Measurements from ENCODE around the gene OR51B6. TPM values are rescaled to one million over a fixed set of nuclear protein-coding genes. Genes with fewer than 3 reads are reported as not detected.
"Not testable (repeated sequence)": the region's sequence is repeated elsewhere in the genome, so short reads cannot be mapped to it uniquely, and the experiment has no call there.

The OR51B6 gene
- polyA plus RNA-seq = not detected
- long read RNA-seq, donor 1 = 0 reads
- long read RNA-seq, donor 2 = 0 reads
- long read RNA-seq, donor 3 = 0 reads
- long read RNA-seq, donor 4 = 0 reads
- long read RNA-seq, donor 5 = 0 reads
- long read RNA-seq, donor 6 = 0 reads
- long read RNA-seq, donor 7 = 0 reads
- long read RNA-seq, donor 8 = 0 reads
- long read RNA-seq, donor 9 = 0 reads
- long read RNA-seq, donor 10 = 0 reads

GRCh38 chr11:5351208-5351607, at the start of gene OR51B6:
Gene OR51B6, plus strand, starts transcription at chr11:5351508. Its CDS starts 0 bp downstream, at chr11:5351508.
- Histone ChIP-seq H3K4me1 (ENCODE audit: control insufficient read depth in 3 of 3, insufficient read depth in 2 of 3, low read depth in 1 of 3, low read length in 2 of 3) (no peaks in the 10 kb centered on the region), H3K27me3 (ENCODE audit: control insufficient read depth in 3 of 3, insufficient read depth in 3 of 3, low read length in 3 of 3) (no peaks in the 10 kb centered on the region), H3K36me3 (ENCODE audit: control insufficient read depth in 3 of 3, insufficient read depth in 2 of 3, low read depth in 1 of 3, low read length in 3 of 3) (no peaks in the 10 kb centered on the region), H3K27ac (ENCODE audit: low read depth in 1 of 3, low read length in 2 of 3) (no peak within 1 kb of the TSS), H3K9me3 (ENCODE audit: control insufficient read depth in 2 of 2, insufficient read depth in 1 of 2, low read depth in 1 of 2, low read length in 1 of 2) (no peaks in the 10 kb centered on the region), H3K4me3 (ENCODE audit: low read depth in 1 of 3, low read length in 3 of 3) (no peak within 1 kb of the TSS)
- no peak for DNase-seq
- no peak for FAIRE-seq
- WGBS, 3 donors = 31 to 44% (median 43%) methylated on average over 1 of the region's 1 CpG

- WGBS, 3 donors = 86 to 90% (median 89%) methylated on average over 2 of the region's 2 CpGs
- Histone ChIP-seq H3K36me3 (ENCODE audit: control insufficient read depth in 3 of 3, insufficient read depth in 2 of 3, low read depth in 1 of 3, low read length in 3 of 3) (no peaks in the 10 kb centered on the region), H3K27ac (ENCODE audit: low read depth in 1 of 3, low read length in 2 of 3) (no peak within 1 kb of the TSS), H3K4me3 (ENCODE audit: low read depth in 1 of 3, low read length in 3 of 3) (no peak within 1 kb of the TSS), H3K27me3 (ENCODE audit: control insufficient read depth in 3 of 3, insufficient read depth in 3 of 3, low read length in 3 of 3) (no peaks in the 10 kb centered on the region), H3K9me3 (ENCODE audit: control insufficient read depth in 2 of 2, insufficient read depth in 1 of 2, low read depth in 1 of 2, low read length in 1 of 2) (no peaks in the 10 kb centered on the region), H3K4me1 (ENCODE audit: control insufficient read depth in 3 of 3, insufficient read depth in 2 of 3, low read depth in 1 of 3, low read length in 2 of 3) (no peaks in the 10 kb centered on the region)
- no peak for DNase-seq
- FAIRE-seq = no peak
Observed at GRCh38 chr11:5301846-5302245, 49.5 kb upstream of the OR51B6 start, which contains the start of gene OR51B4. Gene OR51B4, minus strand, starts transcription at chr11:5301946. Its CDS starts 0 bp downstream, at chr11:5301946.

DNA sequence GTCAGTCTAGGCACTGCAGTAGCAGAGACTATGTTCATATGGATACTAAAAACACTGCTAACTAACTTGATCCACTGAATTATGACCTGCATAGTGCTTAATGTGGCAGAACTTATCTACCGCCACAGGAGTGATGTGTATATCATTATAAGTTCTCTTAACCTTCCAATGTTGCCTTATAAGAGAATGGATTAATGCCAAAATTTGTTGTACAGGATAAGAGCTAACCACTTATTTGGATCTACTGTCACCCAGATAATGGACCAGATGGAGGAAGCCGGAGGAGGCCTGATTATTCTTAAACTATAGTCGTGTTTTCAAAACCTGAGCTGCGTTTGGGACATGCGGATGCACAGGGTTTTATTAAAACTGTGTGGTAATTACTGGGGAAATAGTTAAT, 47.7 kb upstream of the OR51B6 start:
- no peak for FAIRE-seq
- Histone ChIP-seq H3K9me3 (ENCODE audit: control insufficient read depth in 2 of 2, insufficient read depth in 1 of 2, low read depth in 1 of 2, low read length in 1 of 2) (no peaks in the 10 kb centered on the region), H3K27ac (ENCODE audit: low read depth in 1 of 3, low read length in 2 of 3) (no peak overlapping the region), H3K36me3 (ENCODE audit: control insufficient read depth in 3 of 3, insufficient read depth in 2 of 3, low read depth in 1 of 3, low read length in 3 of 3) (no peaks in the 10 kb centered on the region), H3K27me3 (ENCODE audit: control insufficient read depth in 3 of 3, insufficient read depth in 3 of 3, low read length in 3 of 3) (no peaks in the 10 kb centered on the region), H3K4me1 (ENCODE audit: control insufficient read depth in 3 of 3, insufficient read depth in 2 of 3, low read depth in 1 of 3, low read length in 2 of 3) (no peaks in the 10 kb centered on the region), H3K4me3 (ENCODE audit: low read depth in 1 of 3, low read length in 3 of 3) (no peak overlapping the region)
- 75 to 86% (median 75%) methylated on average over 5 of the region's 5 CpGs for WGBS, 3 donors
- no peak for DNase-seq

DNA sequence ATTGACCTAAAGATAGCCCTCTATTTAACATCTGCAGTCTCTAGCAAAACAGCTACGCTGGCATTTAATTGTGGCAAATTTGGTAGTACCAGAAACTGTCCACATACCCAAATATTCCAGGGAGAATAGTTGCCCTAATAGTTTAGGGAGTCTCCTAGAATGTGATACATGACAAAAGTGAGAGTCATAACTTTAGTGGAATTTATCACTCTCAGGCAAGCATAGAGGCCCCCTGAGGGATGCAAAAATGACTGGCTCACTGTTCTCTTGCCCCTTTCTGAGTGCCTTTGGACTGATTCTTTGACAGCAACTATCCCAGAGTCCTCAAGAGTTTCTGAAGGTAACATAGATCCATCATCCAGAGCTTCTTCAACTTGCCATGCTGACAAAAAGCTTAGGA, 47.3 kb upstream of the OR51B6 start:
- whole genome bisulfite sequencing, 3 donors = 40 to 89% (median 86%) methylated on average over 1 of the region's 1 CpG
- Histone ChIP-seq H3K27ac (ENCODE audit: low read depth in 1 of 3, low read length in 2 of 3) (no peak overlapping the region), H3K4me1 (ENCODE audit: control insufficient read depth in 3 of 3, insufficient read depth in 2 of 3, low read depth in 1 of 3, low read length in 2 of 3) (no peaks in the 10 kb centered on the region), H3K36me3 (ENCODE audit: control insufficient read depth in 3 of 3, insufficient read depth in 2 of 3, low read depth in 1 of 3, low read length in 3 of 3) (no peaks in the 10 kb centered on the region), H3K4me3 (ENCODE audit: low read depth in 1 of 3, low read length in 3 of 3) (no peak overlapping the region), H3K9me3 (ENCODE audit: control insufficient read depth in 2 of 2, insufficient read depth in 1 of 2, low read depth in 1 of 2, low read length in 1 of 2) (no peaks in the 10 kb centered on the region), H3K27me3 (ENCODE audit: control insufficient read depth in 3 of 3, insufficient read depth in 3 of 3, low read length in 3 of 3) (no peaks in the 10 kb centered on the region)
- FAIRE-seq (no peak), DNase-seq (no peak)

GRCh38 chr11:5307256-5308019, 43.9 kb upstream of the OR51B6 start:
- Histone ChIP-seq H3K27ac (ENCODE audit: low read depth in 1 of 3, low read length in 2 of 3) (no peak overlapping the region), H3K27me3 (ENCODE audit: control insufficient read depth in 3 of 3, insufficient read depth in 3 of 3, low read length in 3 of 3) (no peaks in the 10 kb centered on the region), H3K4me3 (ENCODE audit: low read depth in 1 of 3, low read length in 3 of 3) (no peak overlapping the region), H3K9me3 (ENCODE audit: control insufficient read depth in 2 of 2, insufficient read depth in 1 of 2, low read depth in 1 of 2, low read length in 1 of 2) (no peaks in the 10 kb centered on the region), H3K36me3 (ENCODE audit: control insufficient read depth in 3 of 3, insufficient read depth in 2 of 3, low read depth in 1 of 3, low read length in 3 of 3) (no peaks in the 10 kb centered on the region), H3K4me1 (ENCODE audit: control insufficient read depth in 3 of 3, insufficient read depth in 2 of 3, low read depth in 1 of 3, low read length in 2 of 3) (no peaks in the 10 kb centered on the region)
- FAIRE-seq = no peak
- WGBS, 3 donors = 14 to 59% (median 32%) methylated on average over 2 of the region's 2 CpGs
- DNase-seq = no peak

DNA sequence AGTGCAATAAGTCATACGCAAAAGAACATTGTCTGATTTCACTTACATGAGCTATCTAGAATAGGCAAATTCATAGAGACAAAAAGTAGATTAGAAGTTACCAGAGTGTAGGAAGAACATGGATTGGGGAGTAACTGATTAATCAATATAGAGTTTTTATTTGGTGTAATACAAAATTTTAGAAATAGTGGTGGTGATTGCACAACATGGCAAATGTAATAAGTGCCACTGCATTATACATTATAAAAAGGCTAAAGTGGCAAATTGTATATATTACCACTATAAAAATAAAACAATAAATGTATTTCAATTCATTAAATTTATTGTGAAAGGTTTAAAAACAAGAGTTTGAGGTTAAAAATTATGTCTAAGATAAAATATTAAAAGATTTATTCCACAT, 40.9 kb upstream of the OR51B6 start:
- no peaks in the 10 kb centered on the region for H3K4me1 ChIP-seq (ENCODE audit: control insufficient read depth in 3 of 3, insufficient read depth in 2 of 3, low read depth in 1 of 3, low read length in 2 of 3)
- FAIRE-seq (no peak), DNase-seq (no peak)
- no peak overlapping the region for H3K4me3 ChIP-seq (ENCODE audit: low read depth in 1 of 3, low read length in 3 of 3)
- no peaks in the 10 kb centered on the region for H3K36me3 ChIP-seq (ENCODE audit: control insufficient read depth in 3 of 3, insufficient read depth in 2 of 3, low read depth in 1 of 3, low read length in 3 of 3)
- H3K27ac ChIP-seq (ENCODE audit: low read depth in 1 of 3, low read length in 2 of 3) = no peak overlapping the region
- H3K27me3 ChIP-seq (ENCODE audit: control insufficient read depth in 3 of 3, insufficient read depth in 3 of 3, low read length in 3 of 3) = no peaks in the 10 kb centered on the region
- WGBS, 3 donors = 94 to 100% (median 97%) methylated on average over 1 of the region's 1 CpG
- H3K9me3 ChIP-seq (ENCODE audit: control insufficient read depth in 2 of 2, insufficient read depth in 1 of 2, low read depth in 1 of 2, low read length in 1 of 2) = peaks cover 0 to 3% of the 10 kb centered on the region in 2 donors

- not testable (repeated sequence) for H3K4me1 ChIP-seq (ENCODE audit: control insufficient read depth in 3 of 3, insufficient read depth in 2 of 3, low read depth in 1 of 3, low read length in 2 of 3); FAIRE-seq; DNase-seq; H3K27me3 ChIP-seq (ENCODE audit: control insufficient read depth in 3 of 3, insufficient read depth in 3 of 3, low read length in 3 of 3); H3K4me3 ChIP-seq (ENCODE audit: low read depth in 1 of 3, low read length in 3 of 3); H3K36me3 ChIP-seq (ENCODE audit: control insufficient read depth in 3 of 3, insufficient read depth in 2 of 3, low read depth in 1 of 3, low read length in 3 of 3); H3K27ac ChIP-seq (ENCODE audit: low read depth in 1 of 3, low read length in 2 of 3); H3K9me3 ChIP-seq (ENCODE audit: control insufficient read depth in 2 of 2, insufficient read depth in 1 of 2, low read depth in 1 of 2, low read length in 1 of 2)
- WGBS, 3 donors = 82 to 85% (median 84%) methylated on average over 3 of the region's 3 CpGs
Observed at GRCh38 chr11:5313326-5314023, 37.8 kb upstream of the OR51B6 start.

DNA sequence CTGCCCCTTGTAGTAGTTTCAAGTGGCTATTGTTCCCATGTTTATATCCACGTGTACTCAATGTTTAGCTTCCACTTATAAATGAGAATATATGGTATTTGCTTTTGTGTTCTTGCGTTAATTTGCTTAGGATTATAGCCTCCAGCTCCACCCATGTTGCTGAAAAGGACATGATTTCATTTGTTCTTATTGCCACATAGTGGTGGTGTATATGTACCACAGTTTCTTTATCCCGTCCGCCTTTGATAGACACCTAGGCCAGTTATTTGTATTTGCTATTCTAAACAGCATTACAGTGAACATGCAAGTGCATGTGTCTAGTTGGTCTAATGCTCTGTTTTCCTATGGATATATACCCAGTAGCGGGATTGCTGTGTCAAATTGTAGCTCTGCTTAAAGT, 34.0 kb upstream of the OR51B6 start:
- Histone ChIP-seq H3K4me3 (ENCODE audit: low read depth in 1 of 3, low read length in 3 of 3) (no peak overlapping the region), H3K36me3 (ENCODE audit: control insufficient read depth in 3 of 3, insufficient read depth in 2 of 3, low read depth in 1 of 3, low read length in 3 of 3) (no peaks in the 10 kb centered on the region), H3K27ac (ENCODE audit: low read depth in 1 of 3, low read length in 2 of 3) (no peak overlapping the region), H3K4me1 (ENCODE audit: control insufficient read depth in 3 of 3, insufficient read depth in 2 of 3, low read depth in 1 of 3, low read length in 2 of 3) (no peaks in the 10 kb centered on the region), H3K27me3 (ENCODE audit: control insufficient read depth in 3 of 3, insufficient read depth in 3 of 3, low read length in 3 of 3) (no peaks in the 10 kb centered on the region), H3K9me3 (ENCODE audit: control insufficient read depth in 2 of 2, insufficient read depth in 1 of 2, low read depth in 1 of 2, low read length in 1 of 2) (peaks cover 0 to 3% of the 10 kb centered on the region in 2 donors)
- WGBS, 3 donors = 52 to 72% (median 69%) methylated on average over 5 of the region's 5 CpGs
- no peak for DNase-seq
- FAIRE-seq = no peak
